Mesodermal cell (in vitro differentiated cells): Measurements from ENCODE around the gene IRAK3.
"Not testable (repeated sequence)": the region's sequence is repeated elsewhere in the genome, so short reads cannot be mapped to it uniquely, and the experiment has no call there.

Experiments used
- H3K27ac ChIP-seq: 2 replicates; pipeline ENCODE4 v1.7.0; 2013; ENCODE audit warnings: mild to moderate bottlenecking, low read depth, low read length, moderate library complexity; ENCODE audit not compliant: severe bottlenecking
- H3K36me3 ChIP-seq: 2 replicates; pipeline ENCODE4 v1.7.1; 2013; ENCODE audit warnings: mild to moderate bottlenecking, low read length, moderate library complexity; ENCODE audit not compliant: control insufficient read depth, insufficient read depth
- H3K4me1 ChIP-seq: one replicate; pipeline ENCODE4 v1.7.1; 2013; ENCODE audit warnings: mild to moderate bottlenecking, low read length; ENCODE audit not compliant: insufficient read depth, control insufficient read depth, poor library complexity, severe bottlenecking
- H3K4me3 ChIP-seq: 2 replicates; pipeline ENCODE4 v1.7.0; 2013; ENCODE audit warnings: low read length, control low read depth, mild to moderate bottlenecking; ENCODE audit not compliant: insufficient read depth, poor library complexity, severe bottlenecking; ENCODE audit errors: extremely low read depth
- H3K9me3 ChIP-seq: 2 replicates; pipeline ENCODE4 v1.7.1; 2013; ENCODE audit warnings: mild to moderate bottlenecking, low read length, moderate library complexity; ENCODE audit not compliant: control insufficient read depth
- WGBS, 2 experiments: methylation state at CpG; one replicate each; pipeline ENCODE4 v1.1.5; 2013; ENCODE audit warnings: missing lambda C conversion rate in 2 of 2; ENCODE audit not compliant: insufficient coverage in 2 of 2; 5-methylcytosine and 5-hydroxymethylcytosine counted together

The IRAK3 gene

DNA sequence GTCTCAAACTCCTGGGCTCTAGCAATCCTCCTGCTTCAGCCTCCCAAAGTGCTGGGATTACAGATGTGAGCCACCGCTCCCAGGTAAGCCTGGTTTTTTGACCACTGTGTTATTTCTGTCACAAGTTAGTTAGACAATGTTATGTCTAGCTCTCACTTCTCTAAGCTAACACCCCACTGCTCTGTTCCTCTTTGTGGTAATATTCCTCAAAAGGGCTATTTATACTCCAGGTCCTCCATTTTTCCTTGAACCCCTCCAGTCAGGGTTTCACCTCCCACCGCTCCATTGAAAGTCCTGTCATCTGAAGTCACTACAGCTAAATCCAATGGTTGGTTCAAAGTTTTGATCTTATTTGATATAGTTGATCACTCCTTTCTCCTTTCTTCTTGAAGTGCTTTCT is 5.1 kb downstream of the IRAK3 start:
- 88 to 100% methylated on average over 1 of the region's 2 CpGs for WGBS, 2 experiments
- H3K27ac ChIP-seq = no peak overlapping the region
- H3K9me3 ChIP-seq = no peaks in the 10 kb centered on the region
- H3K36me3 ChIP-seq = no peaks in the 10 kb centered on the region
- no peaks in the 10 kb centered on the region for H3K4me1 ChIP-seq
- H3K4me3 ChIP-seq = no peak overlapping the region

DNA sequence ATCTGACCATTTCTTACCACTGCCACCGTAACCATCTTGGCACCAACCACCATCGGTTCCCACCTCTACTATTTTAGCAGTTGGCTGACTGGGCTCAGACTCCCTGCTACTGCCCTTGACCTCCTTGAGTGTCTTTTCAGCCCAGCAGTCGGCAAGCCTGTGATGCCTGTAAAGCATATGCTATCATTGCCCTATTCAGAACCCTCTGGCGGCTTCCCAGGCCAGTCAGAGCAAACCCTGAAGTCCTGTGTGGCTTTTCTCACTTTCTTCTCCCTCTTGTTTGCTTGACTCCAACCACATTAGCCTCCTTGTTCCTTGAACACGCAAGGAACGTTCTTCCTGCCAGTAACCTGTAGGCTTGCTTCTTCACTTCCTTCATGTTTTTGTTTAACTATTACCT is 6.2 kb downstream of the IRAK3 start:
- Histone ChIP-seq H3K4me1 (no peaks in the 10 kb centered on the region), H3K36me3 (no peaks in the 10 kb centered on the region), H3K4me3 (no peak overlapping the region), H3K27ac (no peak overlapping the region), H3K9me3 (no peaks in the 10 kb centered on the region)
- 90 to 94% methylated on average over 6 of the region's 6 CpGs for WGBS, 2 experiments

DNA sequence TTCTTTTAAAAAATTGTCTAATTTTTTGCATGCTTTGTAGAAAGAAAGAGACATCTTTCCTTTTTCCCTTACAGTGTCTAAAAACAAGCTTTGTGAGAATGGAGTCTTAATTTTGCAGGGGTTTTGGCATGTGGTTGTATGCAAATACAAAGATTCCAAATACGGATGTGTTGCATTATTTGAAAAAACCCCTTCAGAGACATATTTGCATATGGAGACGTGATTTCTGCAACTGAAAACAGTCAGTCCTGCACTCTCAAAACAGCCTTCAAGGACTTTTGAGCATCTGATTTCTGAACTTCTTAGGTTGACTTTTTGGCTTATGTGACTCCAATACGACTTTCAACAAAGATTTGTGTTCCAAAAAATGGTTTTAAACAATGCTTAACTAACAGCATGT is 7.8 kb downstream of the IRAK3 start:
- Histone ChIP-seq H3K4me3 (no peak overlapping the region), H3K4me1 (no peaks in the 10 kb centered on the region), H3K27ac (no peak overlapping the region), H3K9me3 (no peaks in the 10 kb centered on the region), H3K36me3 (no peaks in the 10 kb centered on the region)
- 59 to 64% methylated on average over 2 of the region's 3 CpGs for WGBS, 2 experiments

DNA sequence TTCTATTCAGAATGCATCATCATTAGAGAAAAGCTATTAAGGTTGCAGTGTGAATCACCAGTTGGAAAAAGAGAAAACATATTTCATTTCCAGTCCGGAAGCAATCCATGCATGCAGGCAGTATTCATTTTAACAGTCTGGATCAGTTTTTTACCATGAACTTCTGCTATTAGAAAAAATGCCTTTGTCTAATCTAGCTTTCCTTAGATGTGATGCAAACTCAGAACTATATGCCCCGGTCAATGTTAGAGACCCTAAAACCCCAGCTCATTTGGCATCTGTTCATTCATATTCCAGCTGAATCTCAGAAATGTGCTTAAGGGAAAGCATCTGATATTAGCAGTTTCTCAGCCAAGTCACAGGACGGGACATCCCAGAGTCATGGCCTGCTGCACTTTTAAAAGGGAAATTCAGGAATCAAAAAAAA is 8.5 kb downstream of the IRAK3 start:
- H3K4me1 ChIP-seq = no peaks in the 10 kb centered on the region
- no peaks in the 10 kb centered on the region for H3K36me3 ChIP-seq
- no peak overlapping the region for H3K27ac ChIP-seq
- H3K4me3 ChIP-seq = no peak overlapping the region
- WGBS, 2 experiments = 79 to 96% methylated on average over 2 to 3 of the region's 3 CpGs
- no peaks in the 10 kb centered on the region for H3K9me3 ChIP-seq

DNA sequence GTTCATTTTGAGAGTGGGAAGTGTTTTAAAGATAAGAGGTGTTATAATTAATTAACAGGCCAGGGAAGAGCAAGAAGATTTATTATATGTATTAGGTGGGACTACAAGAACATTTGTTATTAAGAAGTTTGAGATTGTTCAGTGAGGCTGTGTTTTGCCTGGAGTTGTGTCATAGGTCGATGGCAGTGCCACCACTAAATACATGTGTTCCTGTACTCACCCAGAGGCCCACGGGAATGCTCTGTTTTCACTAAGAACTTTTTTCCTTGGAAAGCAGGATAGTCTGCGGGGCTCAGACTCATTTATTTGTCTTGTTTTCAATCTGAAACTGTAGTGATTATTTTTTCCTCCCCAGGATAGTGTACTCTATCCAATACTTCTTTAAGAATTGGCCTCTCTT is 10.1 kb downstream of the IRAK3 start:
- WGBS, 2 experiments = no CpG with 5 or more reads among the region's 3 CpGs
- H3K36me3 ChIP-seq = no peaks in the 10 kb centered on the region

DNA sequence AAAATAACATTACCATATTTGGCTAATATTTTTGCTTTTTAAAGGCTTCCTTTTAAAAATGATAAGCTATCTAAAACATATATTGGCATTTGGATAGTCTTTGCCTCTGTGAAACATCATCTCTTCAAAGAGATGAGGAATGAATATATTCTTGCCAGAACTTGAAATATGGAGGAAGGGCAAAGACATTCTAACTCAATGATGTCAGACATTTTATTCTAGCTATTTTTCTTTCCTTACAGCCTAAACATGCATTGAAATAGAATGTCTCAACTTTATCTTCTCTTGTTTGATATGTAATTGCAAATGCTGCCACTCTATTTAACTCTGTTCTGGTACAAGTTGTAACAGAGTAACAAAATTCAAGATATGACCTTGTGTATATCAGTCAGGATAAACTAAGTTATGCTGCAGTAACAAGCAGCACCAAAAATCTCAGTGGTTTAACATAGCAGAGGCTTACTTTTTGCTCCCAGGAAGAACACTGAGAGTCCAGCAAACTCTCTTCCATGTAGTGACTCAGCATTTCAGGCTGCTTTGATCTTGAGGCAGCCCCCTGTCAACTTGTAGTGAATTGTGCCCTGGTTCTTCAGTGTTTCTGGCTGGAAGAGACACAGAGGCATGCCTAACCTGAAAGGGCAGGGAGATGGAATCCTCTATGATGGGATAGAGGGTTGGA is 11.0 kb downstream of the IRAK3 start:
- no peaks in the 10 kb centered on the region for H3K4me1 ChIP-seq
- no peaks in the 10 kb centered on the region for H3K36me3 ChIP-seq
- H3K27ac ChIP-seq = no peak overlapping the region
- no peaks in the 10 kb centered on the region for H3K9me3 ChIP-seq
- no peak overlapping the region for H3K4me3 ChIP-seq

More for the DNA sequence above, 10.1 kb downstream of the IRAK3 start:
- no peak overlapping the region for H3K4me3 ChIP-seq
- H3K4me1 ChIP-seq = no peaks in the 10 kb centered on the region
- no peaks in the 10 kb centered on the region for H3K9me3 ChIP-seq
- no peak overlapping the region for H3K27ac ChIP-seq

DNA sequence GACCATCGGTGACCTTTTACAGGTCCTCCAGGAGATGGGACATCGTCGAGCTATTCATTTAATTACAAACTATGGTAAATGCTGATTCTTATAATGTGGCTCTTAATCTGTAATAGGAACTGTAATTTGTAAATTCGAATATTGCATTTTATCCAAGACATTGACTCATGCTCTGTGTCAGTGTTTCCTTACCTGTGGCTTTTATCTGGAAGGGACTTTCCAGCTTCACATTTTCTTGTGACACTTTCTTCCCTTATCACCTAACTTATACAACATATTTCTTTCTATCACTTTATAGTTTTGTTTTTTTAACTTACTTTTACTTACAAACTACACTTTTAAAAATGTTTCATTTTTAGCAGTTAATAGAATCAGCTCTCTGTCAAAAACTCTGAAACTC is 14.8 kb downstream of the IRAK3 start:
- WGBS, 2 experiments = 86% methylated on average over 1 of the region's 4 CpGs; no CpG with 5 or more reads in 1 of the 2 experiments
- no peaks in the 10 kb centered on the region for H3K9me3 ChIP-seq

DNA sequence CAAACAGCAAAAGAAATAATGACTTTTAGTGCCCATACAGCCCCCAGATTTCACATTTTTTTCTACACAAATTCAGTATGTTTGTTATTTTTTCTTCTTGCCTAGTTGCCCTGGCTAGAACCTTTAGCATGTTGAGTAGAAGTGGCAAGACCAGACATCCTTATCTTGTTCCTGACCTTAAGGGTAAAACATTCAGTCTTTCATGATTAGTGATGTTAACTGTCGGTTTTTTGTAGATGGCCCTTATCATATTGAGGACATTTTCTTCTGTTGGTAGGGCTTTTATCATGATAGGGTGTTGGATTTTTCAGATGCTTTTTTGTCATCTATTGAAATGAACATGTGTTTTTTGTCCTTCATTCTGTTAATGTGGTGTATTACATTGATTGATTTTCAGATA is 17.1 kb downstream of the IRAK3 start:
- H3K27ac ChIP-seq = no peak overlapping the region
- H3K36me3 ChIP-seq = no peaks in the 10 kb centered on the region
- no peaks in the 10 kb centered on the region for H3K9me3 ChIP-seq
- 100% methylated on average over 1 of the region's 1 CpG; no CpG with 5 or more reads in 1 of the 2 experiments for WGBS, 2 experiments
- no peak overlapping the region for H3K4me3 ChIP-seq
- H3K4me1 ChIP-seq = no peaks in the 10 kb centered on the region

More for the DNA sequence above, 14.8 kb downstream of the IRAK3 start:
- Histone ChIP-seq H3K36me3 (no peaks in the 10 kb centered on the region), H3K4me1 (no peaks in the 10 kb centered on the region), H3K4me3 (no peak overlapping the region), H3K27ac (no peak overlapping the region)

DNA sequence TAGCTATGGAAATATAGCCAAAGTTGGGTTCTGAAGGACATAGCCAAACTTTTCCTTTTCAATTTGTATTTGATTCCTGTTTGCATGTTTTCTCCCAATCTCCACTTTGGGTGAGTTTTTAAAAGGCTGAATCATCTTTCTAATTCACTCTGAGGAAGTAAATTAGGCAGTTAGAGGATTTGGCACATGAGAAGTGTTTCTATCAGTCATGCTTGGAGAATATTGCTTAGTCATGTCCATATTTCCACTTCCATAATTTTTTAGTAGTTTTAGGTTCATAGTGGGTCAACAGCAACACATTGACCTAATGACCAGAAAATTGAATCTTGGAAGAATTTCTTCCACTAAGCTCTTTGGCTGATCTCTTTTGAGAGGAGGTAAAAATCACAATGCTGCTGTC is 21.8 kb downstream of the IRAK3 start:
- Histone ChIP-seq H3K36me3 (no peaks in the 10 kb centered on the region), H3K27ac (no peak overlapping the region)

DNA sequence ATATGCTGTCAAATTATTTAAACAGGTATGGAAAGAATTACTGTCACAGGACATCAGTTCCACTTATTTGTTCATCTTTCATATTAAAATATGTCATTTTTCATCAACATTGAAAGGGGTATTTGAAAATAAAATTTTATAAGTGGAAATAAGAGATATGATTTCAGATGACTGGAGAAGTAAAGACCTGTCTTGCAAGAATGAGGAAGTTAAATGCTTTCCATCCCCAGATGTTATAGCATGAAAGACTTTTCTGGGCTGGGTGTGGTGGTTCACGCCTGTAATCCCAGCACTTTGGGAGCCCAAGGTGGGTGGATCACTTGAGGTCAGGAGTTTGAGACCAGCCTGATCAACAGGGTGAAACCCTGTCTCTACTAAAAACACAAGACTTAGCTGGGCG is 22.6 kb downstream of the IRAK3 start:
- WGBS, 2 experiments = 80 to 82% methylated on average over 1 to 2 of the region's 2 CpGs
- not testable (repeated sequence) for H3K4me1 ChIP-seq

More for the DNA sequence above, 21.8 kb downstream of the IRAK3 start:
- Histone ChIP-seq H3K4me1 (no peaks in the 10 kb centered on the region), H3K9me3 (no peaks in the 10 kb centered on the region), H3K4me3 (no peak overlapping the region)

DNA sequence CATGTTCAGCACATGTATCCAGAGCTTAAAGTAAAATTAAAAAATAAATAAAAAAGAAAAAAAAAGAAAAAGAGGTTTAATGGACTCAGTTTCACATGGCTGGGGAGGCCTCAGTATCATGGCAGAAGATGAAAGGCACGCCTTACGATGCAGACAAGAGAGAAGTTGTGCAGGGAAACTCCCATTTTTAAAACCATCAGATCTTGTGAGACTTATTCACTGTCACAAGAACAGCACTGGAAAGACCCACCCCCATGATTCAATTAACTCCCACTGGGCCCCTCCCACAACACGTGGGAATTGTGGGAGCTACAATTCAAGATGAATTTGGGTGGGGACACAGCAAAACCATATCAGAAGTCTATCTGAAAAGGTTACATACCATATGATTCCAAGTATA is 24.0 kb downstream of the IRAK3 start:
- 82% methylated on average over 2 of the region's 3 CpGs; no CpG with 5 or more reads in 1 of the 2 experiments for WGBS, 2 experiments
- H3K4me3 ChIP-seq, H3K9me3 ChIP-seq, H3K27ac ChIP-seq, H3K36me3 ChIP-seq, H3K4me1 ChIP-seq: not testable (repeated sequence)

More for the DNA sequence above, 22.6 kb downstream of the IRAK3 start:
- not testable (repeated sequence) for H3K4me3 ChIP-seq, H3K27ac ChIP-seq, H3K36me3 ChIP-seq, H3K9me3 ChIP-seq
